ENCODE results near the gene HAAO. TPM values are rescaled to one million over a fixed set of nuclear protein-coding genes. Genes with fewer than 3 reads are reported as not detected.
"Not testable (repeated sequence)": the region's sequence is repeated elsewhere in the genome, so short reads cannot be mapped to it uniquely, and the experiment has no call there.

The HAAO gene
- total RNA-seq, 1 donor from 2014 or later: not detected

DNA sequence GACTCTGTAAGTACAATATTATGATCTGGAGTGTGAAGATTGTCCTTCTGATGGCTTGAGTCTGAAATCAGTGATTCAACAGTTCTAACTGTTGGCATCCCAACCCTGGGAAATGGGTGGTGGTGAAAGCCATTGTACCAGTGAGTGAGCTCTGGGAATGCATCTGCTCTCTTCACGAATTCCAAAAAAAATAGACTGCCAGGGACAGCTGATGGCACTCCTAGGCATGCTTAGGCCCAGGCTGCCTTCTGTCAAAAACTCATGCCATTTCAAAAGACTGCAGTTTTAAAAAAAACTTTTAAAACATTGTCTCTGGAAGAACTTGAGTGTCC lies 48.8 kb downstream of the HAAO start:
- DNase-seq: no peak

- DNase-seq: no peak
These were observed 49.4 kb downstream of the HAAO start for GRCh38 chr2:42742740-42743658.

GRCh38 chr2:42741140-42741539 lies 51.2 kb downstream of the HAAO start:
- no peak for DNase-seq

DNA sequence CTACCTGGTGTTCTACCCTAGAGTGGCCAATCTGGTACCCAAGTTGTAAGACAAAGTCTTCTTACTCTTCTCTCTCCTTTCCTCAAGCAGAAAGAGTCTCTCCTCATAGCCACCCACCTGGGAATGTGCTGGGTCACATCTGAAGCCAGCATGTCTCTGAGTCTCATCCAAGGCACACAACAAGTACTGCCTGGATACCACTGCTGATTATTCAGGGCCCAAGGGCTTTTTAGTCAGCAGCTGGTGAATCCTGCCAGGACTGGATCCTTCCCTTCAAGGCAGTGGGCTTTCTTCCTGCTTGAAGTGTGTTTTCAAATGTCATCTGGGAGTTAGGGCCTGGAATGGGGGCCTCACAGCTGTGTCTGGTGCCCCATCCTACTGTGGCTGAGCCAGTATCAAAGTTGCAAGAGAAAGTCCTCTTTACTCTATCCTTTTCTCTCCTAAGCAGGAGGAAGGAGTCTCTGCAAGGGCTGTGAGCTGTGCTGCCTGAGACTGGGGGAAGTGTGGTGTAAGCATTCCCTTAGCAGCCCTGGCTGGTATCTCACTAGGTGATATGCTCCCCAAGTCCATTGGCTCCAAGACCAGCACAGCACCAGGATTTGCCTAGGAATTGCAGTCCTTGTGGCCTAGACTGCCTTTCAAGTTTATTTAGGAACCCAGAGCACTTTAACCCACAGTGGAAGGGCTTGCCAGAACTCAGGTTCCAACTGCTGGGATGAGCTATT lies 55.6 kb downstream of the HAAO start:
- DNase-seq: no peak

DNA sequence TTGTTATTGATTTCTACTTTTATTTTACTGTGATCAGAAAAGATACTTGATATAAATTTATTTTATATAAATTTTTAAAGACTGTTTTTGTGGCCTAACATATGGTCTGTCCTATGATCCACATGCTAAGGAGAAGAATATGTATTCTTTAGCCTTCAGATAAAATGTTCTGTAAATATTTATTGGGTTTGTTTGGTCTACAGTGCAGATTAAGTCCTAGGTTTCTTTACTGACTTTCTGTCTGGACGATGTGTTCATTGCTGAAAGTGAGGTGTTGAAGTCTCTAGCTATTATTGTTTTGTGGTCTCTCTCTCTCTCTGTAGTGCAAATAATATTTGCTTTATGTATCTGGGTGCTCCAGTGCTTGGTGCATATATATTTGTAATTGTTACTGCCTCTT lies 58.5 kb downstream of the HAAO start:
- no peak for DNase-seq

DNA sequence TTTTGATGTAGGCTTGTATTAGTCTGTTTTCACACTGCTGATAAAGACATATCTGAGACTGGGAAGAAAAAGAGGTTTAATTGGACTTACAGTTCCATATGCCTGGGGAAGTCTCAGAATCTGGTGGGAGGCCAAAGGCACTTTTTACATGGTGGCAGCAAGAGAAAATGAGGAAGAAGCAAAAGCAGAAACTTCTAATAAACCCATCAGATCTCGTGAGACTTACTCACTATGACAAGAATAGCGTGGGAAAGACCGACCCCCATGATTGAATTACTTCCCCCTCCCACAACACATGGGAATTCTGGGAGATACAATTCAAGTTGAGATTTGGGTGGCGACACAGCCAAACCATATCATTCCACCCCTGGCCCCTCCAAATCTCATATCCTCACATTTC lies 61.1 kb downstream of the HAAO start:
- DNase-seq: not testable (repeated sequence)

DNA sequence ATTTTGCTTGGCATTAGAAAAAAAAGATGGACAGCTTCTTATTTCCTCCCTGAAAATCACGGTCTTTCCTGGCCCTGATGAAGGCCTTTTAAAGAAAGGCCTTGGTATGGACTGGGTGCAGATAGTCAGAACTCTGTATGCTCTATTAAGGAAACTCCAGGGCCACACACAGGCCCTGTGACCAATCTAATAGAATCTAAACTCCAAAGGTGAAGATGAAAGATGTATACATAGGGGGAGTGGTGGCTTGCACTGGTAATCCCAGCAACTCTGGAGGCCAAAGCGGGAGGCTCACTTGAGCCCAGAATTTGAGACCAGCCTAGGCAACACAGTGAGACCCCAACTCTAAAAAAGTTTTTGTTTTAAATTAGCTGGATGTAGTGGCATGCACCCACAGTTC lies 65.7 kb downstream of the HAAO start:
- no peak for DNase-seq

- DNase-seq: no peak
These were observed 66.7 kb downstream of the HAAO start for GRCh38 chr2:42725657-42726056.

DNA sequence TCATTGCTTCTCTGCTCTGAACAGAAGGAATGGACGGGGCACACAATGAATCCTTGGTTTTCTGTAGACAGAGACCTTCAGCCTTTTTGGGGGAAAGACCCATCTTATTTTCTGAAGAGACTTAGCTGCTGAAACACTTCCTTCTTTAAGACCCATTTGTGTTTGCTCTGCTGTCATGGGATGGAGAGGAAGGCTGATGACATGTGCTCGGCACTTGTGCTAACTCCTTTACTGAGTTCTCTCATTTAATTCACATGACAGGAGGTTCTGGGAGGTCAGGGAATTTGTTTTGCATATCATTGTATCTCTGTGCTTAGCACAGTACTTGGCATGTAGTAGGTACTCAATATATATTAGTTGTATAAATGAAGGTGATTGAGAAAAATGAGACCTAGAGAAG lies 67.5 kb downstream of the HAAO start:
- DNase-seq: no peak

GRCh38 chr2:42723465-42723864 lies 68.9 kb downstream of the HAAO start:
- no peak for DNase-seq

DNA sequence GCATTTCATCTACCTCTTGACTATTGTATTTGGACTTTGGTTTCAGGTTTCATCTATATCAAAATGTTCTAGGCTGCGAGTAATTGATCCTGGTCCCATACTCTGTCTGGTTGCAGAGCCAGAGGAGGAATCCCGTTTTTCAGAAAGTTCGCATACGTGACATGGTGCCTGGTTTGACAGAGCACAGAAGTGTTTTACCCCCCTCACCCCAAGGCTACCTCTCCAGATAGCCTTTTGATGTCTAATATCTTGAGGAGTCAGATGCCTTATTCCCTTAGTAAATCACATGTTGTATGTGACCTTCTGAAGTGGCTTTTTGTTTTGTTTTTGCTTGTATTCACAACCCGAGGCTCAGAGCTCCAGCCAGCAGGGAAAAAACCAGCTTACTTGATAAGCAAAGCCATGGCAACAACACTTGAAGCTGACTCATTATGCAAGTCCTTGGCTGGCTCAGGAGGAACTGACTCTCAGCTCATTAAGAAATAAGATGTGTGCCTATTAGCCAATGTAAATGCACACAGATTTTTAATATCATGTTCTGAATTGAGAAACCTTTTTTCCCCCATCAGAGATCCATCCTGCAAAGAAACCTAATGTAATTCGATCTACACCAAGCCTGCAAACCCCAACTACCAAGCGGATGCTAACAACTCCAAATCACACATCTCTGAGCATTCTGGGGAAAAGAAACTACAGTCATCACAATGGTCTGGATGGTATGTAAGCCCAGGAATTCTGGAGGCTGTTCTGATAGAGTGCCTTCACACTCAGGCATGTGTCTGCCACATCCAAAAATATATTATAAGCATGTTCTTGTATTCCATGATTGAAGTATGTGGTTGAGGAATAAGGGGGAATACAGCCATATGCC lies 69.8 kb downstream of the HAAO start:
- peak; percentile 76 for DNase-seq

GRCh38 chr2:42721898-42722297 lies 70.5 kb downstream of the HAAO start:
- DNase-seq: no peak

Other genes starting within 250 kb of the HAAO start
- 31.0 and 32.9 TPM in 2 replicates for gene MTA3, start 224.0 kb downstream of the HAAO start, total RNA-seq
- not detected in 2 replicates for gene OXER1, start 28.4 kb downstream of the HAAO start, total RNA-seq

All from dermis blood vessel endothelial cell (primary cell).